ENCODE data around the gene CHRNA9.
"Not testable (repeated sequence)": the region's sequence is repeated elsewhere in the genome, so short reads cannot be mapped to it uniquely, and the experiment has no call there.

CHRNA9 gene

GRCh38 chr4:40392241-40392640 is 57.1 kb downstream of the CHRNA9 start:
- DNase-seq: not testable (repeated sequence)

- no peak for DNase-seq
Measured at GRCh38 chr4:40394236-40394635, 59.1 kb downstream of the CHRNA9 start.

DNA sequence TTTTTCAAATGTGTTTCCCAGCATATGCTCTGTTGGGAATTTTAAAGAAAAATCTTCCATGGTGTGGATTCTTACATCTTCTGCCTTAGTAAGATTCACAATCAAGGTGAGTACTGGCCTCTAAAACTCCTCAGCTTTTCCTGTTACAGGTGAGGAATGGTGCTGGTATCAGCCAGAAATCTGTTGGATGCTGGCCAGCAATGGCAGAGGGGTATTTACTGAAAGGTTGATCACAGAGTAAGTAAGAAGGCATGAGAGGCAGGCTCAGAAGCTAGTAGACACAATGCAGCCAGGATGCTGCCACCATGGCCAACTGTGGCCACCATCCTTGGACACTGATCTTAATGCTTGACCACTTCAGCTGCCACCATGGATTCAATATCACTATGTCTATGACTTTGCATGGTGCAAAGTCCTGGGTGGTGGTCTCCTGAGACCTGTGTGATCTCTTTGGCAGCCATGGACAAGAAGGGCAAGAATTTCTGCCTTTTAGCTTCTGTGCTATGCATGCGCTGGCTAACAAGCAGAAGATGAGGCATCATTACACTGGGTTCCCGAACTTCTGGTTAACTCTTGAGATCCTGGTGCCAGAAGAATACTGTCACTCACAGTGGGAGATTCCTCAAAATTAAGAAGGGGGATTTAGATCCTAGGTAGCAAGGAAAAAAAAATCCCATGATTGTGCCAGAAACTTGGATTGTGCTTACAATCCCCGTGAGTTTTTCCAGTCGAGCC is 60.2 kb downstream of the CHRNA9 start:
- DNase-seq: peak; percentile 41

- peak; percentile 77 for DNase-seq
Measured at GRCh38 chr4:40395908-40396793, 61.0 kb downstream of the CHRNA9 start.

DNA sequence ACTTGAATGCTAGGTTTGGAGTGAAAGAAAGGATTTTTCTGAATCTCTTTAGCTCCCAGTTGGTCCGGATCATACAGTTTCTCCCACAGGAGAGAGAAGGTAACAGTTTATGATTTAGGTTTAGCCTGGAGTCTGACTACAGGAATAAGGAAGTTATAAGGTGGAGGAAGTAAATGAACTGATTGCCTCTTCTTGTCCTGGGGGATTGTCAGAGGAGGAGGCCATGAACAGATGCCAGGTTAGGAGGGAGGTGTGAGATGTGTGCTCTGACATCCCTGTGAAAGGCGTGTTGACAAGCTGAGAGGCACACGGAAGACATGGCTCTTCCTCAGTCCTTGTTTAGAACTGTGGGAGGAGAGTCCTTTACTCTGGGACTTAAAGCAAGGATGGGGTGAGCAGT is 64.4 kb downstream of the CHRNA9 start:
- no peak for DNase-seq

DNA sequence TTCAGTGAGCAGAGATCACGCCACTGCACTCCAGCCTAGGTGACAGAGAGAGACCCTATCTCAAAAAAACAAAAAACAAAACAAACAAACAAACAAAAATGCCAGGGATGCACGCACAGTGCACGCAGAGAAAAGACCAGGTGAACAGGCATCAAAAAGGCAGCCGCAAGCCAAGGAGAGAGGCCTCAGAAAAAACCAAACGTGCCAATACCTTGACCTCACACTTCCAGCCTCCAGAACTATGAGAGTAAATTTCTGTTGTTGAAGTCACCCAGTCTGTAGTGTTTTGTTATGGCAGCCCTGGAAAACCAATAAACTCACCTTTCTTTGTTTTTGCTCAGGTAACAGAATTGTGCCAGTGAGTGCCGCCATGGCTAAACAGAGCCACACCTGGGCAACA is 66.0 kb downstream of the CHRNA9 start:
- DNase-seq: no peak

DNA sequence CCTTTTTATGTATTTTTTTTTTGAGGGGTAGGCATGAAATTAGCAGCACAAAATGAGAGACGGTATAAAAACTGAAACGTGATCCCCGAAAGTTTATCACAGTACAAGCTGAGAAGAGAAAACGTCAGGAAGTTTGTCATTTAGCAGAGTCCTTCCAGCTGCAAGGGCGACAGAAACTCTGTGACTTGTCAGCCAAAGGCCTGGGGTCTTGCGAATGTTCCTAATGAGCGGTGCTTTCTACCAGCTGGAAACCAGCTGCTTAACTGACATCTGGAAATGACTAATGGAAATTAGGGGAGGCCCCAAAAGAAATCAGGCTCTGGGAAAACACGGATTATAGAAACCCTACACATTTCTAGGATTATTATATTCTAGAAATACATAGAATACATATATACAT is 66.5 kb downstream of the CHRNA9 start:
- DNase-seq: no peak

GRCh38 chr4:40402556-40402955 is 67.4 kb downstream of the CHRNA9 start:
- no peak for DNase-seq

DNA sequence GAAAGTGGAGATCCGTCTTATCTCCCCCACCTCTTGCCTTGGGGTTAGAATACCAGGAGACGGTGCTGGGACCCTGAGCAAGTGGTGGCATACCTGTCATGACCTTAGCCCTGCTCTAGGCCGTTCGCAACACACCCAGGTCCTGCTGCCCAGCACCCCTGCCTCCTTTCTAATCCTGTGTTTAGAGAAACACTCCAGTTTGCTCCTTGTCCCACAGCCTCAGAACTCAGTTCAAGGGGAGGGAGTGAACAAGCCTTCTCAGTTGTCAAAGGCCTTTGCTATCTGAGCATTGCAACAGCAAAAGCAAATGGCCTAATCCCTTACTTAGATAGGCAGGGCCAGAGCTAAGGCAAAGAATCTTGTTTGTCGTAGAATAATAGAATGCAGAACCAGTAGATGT is 67.9 kb downstream of the CHRNA9 start:
- no peak for DNase-seq
